SK-N-SH treated with all-trans-retinoic acid at 6 μM for 48 hours (cell line): ENCODE measurements around the gene SOWAHA.

Source experiments
- CSRNP3 ChIP-seq: fragments of 250-450 bp; sonication (Bioruptor Pico); IDR thresholded peaks from 2 replicates; pipeline ENCODE4 v1.5.1; 2021; ENCODE audit warnings: mild to moderate bottlenecking, moderate library complexity
- ESRRG ChIP-seq: fragments of 250-450 bp; sonication (Bioruptor Pico); IDR thresholded peaks from 2 replicates; pipeline ENCODE4 v1.6.1; 2021; ENCODE audit warnings: mild to moderate bottlenecking
- PATZ1 ChIP-seq: fragments of 250-450 bp; sonication (Bioruptor Pico); IDR thresholded peaks from 2 replicates; pipeline ENCODE4 v1.8.0; 2020; ENCODE audit warnings: mild to moderate bottlenecking, moderate library complexity, borderline replicate concordance
- SNAI2 ChIP-seq: fragments of 250-450 bp; sonication (Bioruptor Pico); IDR thresholded peaks from 2 replicates; pipeline ENCODE4 v1.5.0; 2020; ENCODE audit warnings: mild to moderate bottlenecking, moderate library complexity
- TOX ChIP-seq: fragments of 250-450 bp; sonication (Bioruptor Pico); IDR thresholded peaks from 2 replicates; pipeline ENCODE4 v1.8.0; 2021; ENCODE audit warnings: mild to moderate bottlenecking, moderate library complexity, borderline replicate concordance
- ZNF565 ChIP-seq: fragments of 450-650 bp; formaldehyde crosslinking; conservative IDR thresholded peaks from 2 replicates; pipeline ENCODE4 v1.5.0; 2020; ENCODE audit warnings: low read depth, mild to moderate bottlenecking, moderate library complexity
- ZNF8 ChIP-seq: fragments of 450-650 bp; formaldehyde crosslinking; IDR thresholded peaks from 2 replicates; pipeline ENCODE4 v1.5.0; 2020; ENCODE audit warnings: mild to moderate bottlenecking, moderate library complexity

- no peak for TF ChIP-seq ZNF8 (CRISPR knock-in tag)
- no peak for TF ChIP-seq PATZ1 (CRISPR knock-in tag)
- TF ChIP-seq ESRRG = no peak
- TF ChIP-seq TOX (CRISPR knock-in tag) = no peak
- 0 out of 2 replicates have a peak, but pooled peaks have one; percentile 10 for TF ChIP-seq SNAI2 (CRISPR knock-in tag)
- no peak for TF ChIP-seq ZNF565
- no peak for TF ChIP-seq CSRNP3
These were observed 41.2 kb downstream of the SOWAHA start for GRCh38 chr5:132854301-132854700.
